B cell (primary cell): ENCODE results near the gene RBMS3.

Source experiments
- EZH2 ChIP-seq: IDR thresholded peaks from 2 replicates; pipeline ENCODE4 v1.6.1; 2012; ENCODE audit warnings: borderline replicate concordance, low read depth, mild to moderate bottlenecking, moderate library complexity, low read length; ENCODE audit not compliant: insufficient read depth, poor library complexity, severe bottlenecking
- TF ChIP-seq, protein P1 (sequence below): fragments of 200-600 bp; IDR thresholded peaks from one replicate; pipeline ENCODE4 v1.8.0; 2022; ENCODE audit warnings: antibody characterized with exemption, mild to moderate bottlenecking

DNA sequence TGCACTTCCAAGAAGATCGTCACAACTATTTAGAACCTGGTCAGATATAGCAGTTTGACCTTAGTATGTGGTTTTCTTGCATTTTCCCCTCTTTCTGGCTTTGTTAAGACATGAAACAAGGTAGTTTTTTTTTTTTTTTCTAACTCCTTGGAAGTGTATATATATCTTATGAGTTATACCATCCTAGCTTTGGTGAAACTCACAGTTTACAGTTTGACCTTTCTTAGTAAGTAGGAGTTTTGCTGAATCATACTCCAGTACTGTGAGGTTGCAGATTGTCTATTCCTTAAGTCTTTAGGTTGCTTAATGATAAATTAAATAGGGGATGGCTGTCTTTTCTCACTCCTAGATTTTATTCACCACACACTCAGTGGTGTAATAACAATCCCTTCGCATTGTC, 325.0 kb downstream of the RBMS3 start:
- TF ChIP-seq, protein P1, sequence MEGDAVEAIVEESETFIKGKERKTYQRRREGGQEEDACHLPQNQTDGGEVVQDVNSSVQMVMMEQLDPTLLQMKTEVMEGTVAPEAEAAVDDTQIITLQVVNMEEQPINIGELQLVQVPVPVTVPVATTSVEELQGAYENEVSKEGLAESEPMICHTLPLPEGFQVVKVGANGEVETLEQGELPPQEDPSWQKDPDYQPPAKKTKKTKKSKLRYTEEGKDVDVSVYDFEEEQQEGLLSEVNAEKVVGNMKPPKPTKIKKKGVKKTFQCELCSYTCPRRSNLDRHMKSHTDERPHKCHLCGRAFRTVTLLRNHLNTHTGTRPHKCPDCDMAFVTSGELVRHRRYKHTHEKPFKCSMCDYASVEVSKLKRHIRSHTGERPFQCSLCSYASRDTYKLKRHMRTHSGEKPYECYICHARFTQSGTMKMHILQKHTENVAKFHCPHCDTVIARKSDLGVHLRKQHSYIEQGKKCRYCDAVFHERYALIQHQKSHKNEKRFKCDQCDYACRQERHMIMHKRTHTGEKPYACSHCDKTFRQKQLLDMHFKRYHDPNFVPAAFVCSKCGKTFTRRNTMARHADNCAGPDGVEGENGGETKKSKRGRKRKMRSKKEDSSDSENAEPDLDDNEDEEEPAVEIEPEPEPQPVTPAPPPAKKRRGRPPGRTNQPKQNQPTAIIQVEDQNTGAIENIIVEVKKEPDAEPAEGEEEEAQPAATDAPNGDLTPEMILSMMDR = no peak
- TF ChIP-seq EZH2 = no peak
